ENCODE data around the gene BACE2. TPM values are rescaled to one million over a fixed set of nuclear protein-coding genes. Genes with fewer than 3 reads are reported as not detected.

Gene BACE2
- polyA plus RNA-seq, 3 donors: 18.3 to 36.4 (median 19.9) TPM

GRCh38 chr21:41147096-41147978 lies 20.6 kb upstream of the BACE2 start:
- H3K27ac ChIP-seq (ENCODE audit: low read depth, low read length): no peak overlapping the region
- WGBS, 3 donors: 61 to 76% (median 72%) methylated on average over 13 of the region's 13 CpGs

- 66 to 84% (median 77%) methylated on average over 6 of the region's 6 CpGs for WGBS, 3 donors
- H3K27ac ChIP-seq (ENCODE audit: low read depth, low read length): no peak overlapping the region
Observed at GRCh38 chr21:41147979-41148355, 20.0 kb upstream of the BACE2 start.

- WGBS, 3 donors: 80 to 85% (median 85%) methylated on average over 11 of the region's 11 CpGs
Observed at GRCh38 chr21:41148798-41149197, 19.2 kb upstream of the BACE2 start.

GRCh38 chr21:41149199-41149598 lies 18.8 kb upstream of the BACE2 start:
- 76 to 86% (median 81%) methylated on average over 6 of the region's 6 CpGs for WGBS, 3 donors

More at GRCh38 chr21:41148798-41149197, 19.2 kb upstream of the BACE2 start:
- H3K27ac ChIP-seq (ENCODE audit: low read depth, low read length): no peak overlapping the region

GRCh38 chr21:41152147-41152546 lies 15.8 kb upstream of the BACE2 start:
- WGBS, 3 donors: 47 to 73% (median 63%) methylated on average over 1 of the region's 1 CpG
- H3K27ac ChIP-seq (ENCODE audit: low read depth, low read length): no peak overlapping the region

More at GRCh38 chr21:41149199-41149598, 18.8 kb upstream of the BACE2 start:
- H3K27ac ChIP-seq (ENCODE audit: low read depth, low read length): no peak overlapping the region

- no peak overlapping the region for H3K27ac ChIP-seq (ENCODE audit: low read depth, low read length)
Observed at GRCh38 chr21:41153443-41153842, 14.5 kb upstream of the BACE2 start.

GRCh38 chr21:41156142-41156541 lies 11.8 kb upstream of the BACE2 start:
- H3K27ac ChIP-seq (ENCODE audit: low read depth, low read length): no peak overlapping the region
- WGBS, 3 donors: 65 to 77% (median 69%) methylated on average over 5 of the region's 5 CpGs

GRCh38 chr21:41158026-41158425 lies 9.9 kb upstream of the BACE2 start:
- WGBS, 3 donors: 93 to 95% (median 93%) methylated on average over 2 of the region's 2 CpGs
- H3K27ac ChIP-seq (ENCODE audit: low read depth, low read length): no peak overlapping the region

GRCh38 chr21:41160036-41160435 lies 7.9 kb upstream of the BACE2 start:
- 83 to 87% (median 86%) methylated on average over 5 of the region's 5 CpGs for WGBS, 3 donors

GRCh38 chr21:41161428-41161827 lies 6.5 kb upstream of the BACE2 start:
- H3K27ac ChIP-seq (ENCODE audit: low read depth, low read length): no peak overlapping the region
- 56 to 78% (median 58%) methylated on average over 3 of the region's 3 CpGs for WGBS, 3 donors

More at GRCh38 chr21:41160036-41160435, 7.9 kb upstream of the BACE2 start:
- H3K27ac ChIP-seq (ENCODE audit: low read depth, low read length): no peak overlapping the region

- H3K27ac ChIP-seq (ENCODE audit: low read depth, low read length): no peak overlapping the region
- 85 to 90% (median 89%) methylated on average over 5 of the region's 5 CpGs for WGBS, 3 donors
Observed at GRCh38 chr21:41162096-41162495, 5.9 kb upstream of the BACE2 start.

GRCh38 chr21:41163091-41163490 lies 4.9 kb upstream of the BACE2 start:
- WGBS, 3 donors: 88 to 97% (median 95%) methylated on average over 8 of the region's 8 CpGs

GRCh38 chr21:41164052-41164451 lies 3.9 kb upstream of the BACE2 start:
- 86 to 94% (median 91%) methylated on average over 4 of the region's 4 CpGs for WGBS, 3 donors

More at GRCh38 chr21:41163091-41163490, 4.9 kb upstream of the BACE2 start:
- H3K27ac ChIP-seq (ENCODE audit: low read depth, low read length): no peak overlapping the region

GRCh38 chr21:41164981-41165655 lies 2.8 kb upstream of the BACE2 start:
- 60 to 76% (median 68%) methylated on average over 11 of the region's 11 CpGs for WGBS, 3 donors
- no peak overlapping the region for H3K27ac ChIP-seq (ENCODE audit: low read depth, low read length)

More at GRCh38 chr21:41164052-41164451, 3.9 kb upstream of the BACE2 start:
- no peak overlapping the region for H3K27ac ChIP-seq (ENCODE audit: low read depth, low read length)

- no peak overlapping the region for H3K27ac ChIP-seq (ENCODE audit: low read depth, low read length)
- 18 to 21% (median 20%) methylated on average over 10 to 14 of the region's 14 CpGs for WGBS, 3 donors
Observed at GRCh38 chr21:41166884-41167283, 1.1 kb upstream of the BACE2 start.

- H3K27ac ChIP-seq (ENCODE audit: low read depth, low read length): peak overlapping the region; percentile 80
- WGBS, 3 donors: 0 to 1% (median 1%) methylated on average over 60 to 74 of the region's 75 CpGs
Observed at GRCh38 chr21:41168391-41169257, 664 bp downstream of the BACE2 start.

GRCh38 chr21:41169258-41169576 lies 1.3 kb downstream of the BACE2 start:
- H3K27ac ChIP-seq (ENCODE audit: low read depth, low read length): no peak overlapping the region
- 0 to 5% (median 4%) methylated on average over 3 of the region's 3 CpGs for WGBS, 3 donors

GRCh38 chr21:41169701-41170100 lies 1.7 kb downstream of the BACE2 start:
- 52 to 80% (median 65%) methylated on average over 6 of the region's 6 CpGs for WGBS, 3 donors
- no peak overlapping the region for H3K27ac ChIP-seq (ENCODE audit: low read depth, low read length)

GRCh38 chr21:41170442-41170841 lies 2.5 kb downstream of the BACE2 start:
- no peak overlapping the region for H3K27ac ChIP-seq (ENCODE audit: low read depth, low read length)
- 22 to 40% (median 34%) methylated on average over 2 of the region's 2 CpGs for WGBS, 3 donors

Measured in adipose tissue (tissue), 3 donors.